Naive B cell (primary cell): ENCODE data around the gene PIP4K2A. TPM values are rescaled to one million over a fixed set of nuclear protein-coding genes. Genes with fewer than 3 reads are reported as not detected.

Source experiments
- ATAC-seq, 2 donors: fragments of 150-1000 bp; cut with Tn5 transposase; 2 replicates each; pipeline ENCODE4 v1.10.0; 2021; ENCODE audit warnings: low read depth in 2 of 2, mild to moderate bottlenecking in 2 of 2, moderate library complexity in 2 of 2
- DNase-seq: peaks from one replicate; pipeline ENCODE4 v3.0.0; 2022
- H3K27ac Mint-ChIP-seq, 6 donors: one replicate each; pipeline ENCODE4 v1.8.0; 2020 to 2022; ENCODE audit warnings: mild to moderate bottlenecking in 6 of 6, mixed read lengths in 6 of 6, moderate library complexity in 5 of 6, inconsistent platforms in 2 of 6
- H3K27me3 Mint-ChIP-seq, 3 donors: one replicate each; pipeline ENCODE4 v1.8.0; 2021 to 2022; ENCODE audit warnings: mixed read lengths in 3 of 3, mild to moderate bottlenecking in 1 of 3
- H3K36me3 Mint-ChIP-seq, 2 donors: one replicate each; pipeline ENCODE4 v1.8.0; 2020 to 2022; ENCODE audit warnings: mixed read lengths in 2 of 2, inconsistent platforms in 1 of 2, mild to moderate bottlenecking in 1 of 2
- H3K4me1 Mint-ChIP-seq, 3 donors: one replicate each; pipeline ENCODE4 v1.8.0; 2020 to 2022; ENCODE audit warnings: mixed read lengths in 3 of 3, inconsistent platforms in 1 of 3, mild to moderate bottlenecking in 1 of 3, moderate library complexity in 1 of 3
- H3K4me3 Mint-ChIP-seq, 8 donors: one replicate each; pipeline ENCODE4 v1.8.0; 2020 to 2022; ENCODE audit warnings: mild to moderate bottlenecking in 8 of 8, mixed read lengths in 8 of 8, moderate library complexity in 8 of 8, inconsistent platforms in 2 of 8
- H3K9me3 Mint-ChIP-seq, 7 donors: one replicate each; pipeline ENCODE4 v1.8.0; 2020 to 2022; ENCODE audit warnings: mixed read lengths in 7 of 7, mild to moderate bottlenecking in 5 of 7, inconsistent platforms in 2 of 7, moderate library complexity in 1 of 7
- polyA plus RNA-seq, 6 donors: library from polyadenylated mRNA; unstranded; fragments of 300-500 nt; fragmentation: Illumina TruSeq; gene quantifications; one replicate each; pipeline ENCODE4 v1.2.3, GENCODE V29; 2021; ENCODE audit warnings: low read depth in 6 of 6

Gene PIP4K2A
- polyA plus RNA-seq, 6 donors from 2014 or later, result 16.8 to 45.7 (median 26.3) TPM

GRCh38 chr10:22581461-22581860, 132.9 kb downstream of the PIP4K2A start:
- Mint-ChIP-seq H3K36me3 (peaks cover 19 to 34% of the 10 kb centered on the region in 2 donors), H3K27ac (no peak overlapping the region), H3K27me3 (no peaks in the 10 kb centered on the region), H3K4me3 (no peak overlapping the region), H3K4me1 (peaks cover 8 to 27% (median 16%) of the 10 kb centered on the region in 3 donors), H3K9me3 (no peaks in the 10 kb centered on the region)
- ATAC-seq (no peak), DNase-seq (no peak)

- peaks cover 8 to 21% (median 16%) of the 10 kb centered on the region in 3 donors for H3K4me1 Mint-ChIP-seq
- H3K27me3 Mint-ChIP-seq, result no peaks in the 10 kb centered on the region
- no peak overlapping the region for H3K4me3 Mint-ChIP-seq
- H3K9me3 Mint-ChIP-seq, result no peaks in the 10 kb centered on the region
- DNase-seq (no peak), ATAC-seq (no peak)
- H3K36me3 Mint-ChIP-seq, result peaks cover 19 to 34% of the 10 kb centered on the region in 2 donors
- peak overlapping the region in 3 of 6 donors; percentile 32 to 75 (median 54) for H3K27ac Mint-ChIP-seq
These were observed 133.7 kb downstream of the PIP4K2A start for GRCh38 chr10:22580711-22581110.

- DNase-seq (no peak), ATAC-seq (no peak)
- Mint-ChIP-seq H3K36me3 (peaks cover 19 to 34% of the 10 kb centered on the region in 2 donors), H3K4me3 (no peak overlapping the region), H3K27me3 (no peaks in the 10 kb centered on the region), H3K4me1 (peaks cover 8 to 26% (median 16%) of the 10 kb centered on the region in 3 donors), H3K27ac (peak overlapping the region in 2 of 6 donors; percentile 82 to 90), H3K9me3 (no peaks in the 10 kb centered on the region)
These were observed 134.6 kb downstream of the PIP4K2A start for GRCh38 chr10:22579826-22580225.

- Mint-ChIP-seq H3K27me3 (no peaks in the 10 kb centered on the region), H3K4me1 (peaks cover 13 to 20% (median 14%) of the 10 kb centered on the region in 3 donors), H3K36me3 (peaks cover 24 to 28% of the 10 kb centered on the region in 2 donors), H3K27ac (peak overlapping the region in 3 of 6 donors; percentile 33 to 75 (median 35)), H3K4me3 (peak overlapping the region in 2 of 8 donors; percentile 34 to 42), H3K9me3 (no peaks in the 10 kb centered on the region)
- DNase-seq (no peak), ATAC-seq (peak in 1 of 2 donors; percentile 73)
These were observed 140.4 kb downstream of the PIP4K2A start for GRCh38 chr10:22573820-22574569.

GRCh38 chr10:22570733-22571430, 143.5 kb downstream of the PIP4K2A start:
- Mint-ChIP-seq H3K36me3 (peaks cover 20 to 37% of the 10 kb centered on the region in 2 donors), H3K27me3 (no peaks in the 10 kb centered on the region), H3K4me3 (no peak overlapping the region), H3K4me1 (peaks cover 6 to 23% (median 19%) of the 10 kb centered on the region in 3 donors), H3K9me3 (peaks cover 0 to 10% (median 2%) of the 10 kb centered on the region in 7 donors), H3K27ac (no peak overlapping the region)
- ATAC-seq (no peak), DNase-seq (no peak)

GRCh38 chr10:22570234-22570633, 144.1 kb downstream of the PIP4K2A start:
- no peaks in the 10 kb centered on the region for H3K27me3 Mint-ChIP-seq
- peaks cover 6 to 23% (median 14%) of the 10 kb centered on the region in 3 donors for H3K4me1 Mint-ChIP-seq
- peaks cover 24 to 40% of the 10 kb centered on the region in 2 donors for H3K36me3 Mint-ChIP-seq
- no peak overlapping the region for H3K4me3 Mint-ChIP-seq
- ATAC-seq, result no peak
- H3K9me3 Mint-ChIP-seq, result peaks cover 0 to 11% (median 2%) of the 10 kb centered on the region in 7 donors
- peak overlapping the region in 1 of 6 donors; percentile 3 for H3K27ac Mint-ChIP-seq
- DNase-seq, result no peak

- Mint-ChIP-seq H3K4me3 (no peak overlapping the region), H3K9me3 (peaks cover 0 to 11% (median 2%) of the 10 kb centered on the region in 7 donors), H3K27me3 (no peaks in the 10 kb centered on the region), H3K36me3 (peaks cover 31 to 46% of the 10 kb centered on the region in 2 donors), H3K27ac (peak overlapping the region in 1 of 6 donors; percentile 38), H3K4me1 (peaks cover 11 to 33% (median 22%) of the 10 kb centered on the region in 3 donors)
- ATAC-seq (no peak), DNase-seq (no peak)
These were observed 145.4 kb downstream of the PIP4K2A start for GRCh38 chr10:22568928-22569327.

GRCh38 chr10:22564060-22564459, 150.3 kb downstream of the PIP4K2A start:
- Mint-ChIP-seq H3K9me3 (peaks cover 0 to 11% (median 2%) of the 10 kb centered on the region in 7 donors), H3K4me3 (peak overlapping the region in 2 of 8 donors; percentile 16 to 29), H3K27ac (peak overlapping the region in 4 of 6 donors; percentile 48 to 77 (median 66)), H3K4me1 (peaks cover 12 to 38% (median 19%) of the 10 kb centered on the region in 3 donors), H3K27me3 (no peaks in the 10 kb centered on the region), H3K36me3 (peaks cover 25 to 46% of the 10 kb centered on the region in 2 donors)
- DNase-seq (no peak), ATAC-seq (no peak)

- H3K9me3 Mint-ChIP-seq, result peaks cover 0 to 10% (median 0%) of the 10 kb centered on the region in 7 donors
- peaks cover 18 to 29% of the 10 kb centered on the region in 2 donors for H3K36me3 Mint-ChIP-seq
- ATAC-seq, result no peak
- peak overlapping the region in 1 of 8 donors; percentile 54 for H3K4me3 Mint-ChIP-seq
- H3K4me1 Mint-ChIP-seq, result peaks cover 12 to 28% (median 19%) of the 10 kb centered on the region in 3 donors
- H3K27me3 Mint-ChIP-seq, result no peaks in the 10 kb centered on the region
- DNase-seq, result no peak
- H3K27ac Mint-ChIP-seq, result no peak overlapping the region
These were observed 152.5 kb downstream of the PIP4K2A start for GRCh38 chr10:22561909-22562308.

- Mint-ChIP-seq H3K36me3 (peaks cover 10 to 18% of the 10 kb centered on the region in 2 donors), H3K4me3 (no peak overlapping the region), H3K9me3 (peaks cover 0 to under 1% (median 0%) of the 10 kb centered on the region in 7 donors), H3K27ac (no peak overlapping the region), H3K27me3 (no peaks in the 10 kb centered on the region), H3K4me1 (peaks cover 12 to 22% (median 15%) of the 10 kb centered on the region in 3 donors)
- DNase-seq (no peak), ATAC-seq (no peak)
These were observed 153.5 kb downstream of the PIP4K2A start for GRCh38 chr10:22560913-22561239.

GRCh38 chr10:22560096-22560912, 154.1 kb downstream of the PIP4K2A start:
- peak overlapping the region in 2 of 6 donors; percentile 21 to 57 for H3K27ac Mint-ChIP-seq
- DNase-seq (no peak), ATAC-seq (no peak)
- peaks cover 7 to 17% of the 10 kb centered on the region in 2 donors for H3K36me3 Mint-ChIP-seq
- H3K27me3 Mint-ChIP-seq, result no peaks in the 10 kb centered on the region
- H3K4me3 Mint-ChIP-seq, result no peak overlapping the region
- H3K9me3 Mint-ChIP-seq, result no peaks in the 10 kb centered on the region
- peaks cover 12 to 22% (median 15%) of the 10 kb centered on the region in 3 donors for H3K4me1 Mint-ChIP-seq

- Mint-ChIP-seq H3K4me3 (no peak overlapping the region), H3K9me3 (no peaks in the 10 kb centered on the region), H3K36me3 (peaks cover 0 to 2% of the 10 kb centered on the region in 2 donors), H3K27ac (no peak overlapping the region), H3K4me1 (no peaks in the 10 kb centered on the region), H3K27me3 (no peaks in the 10 kb centered on the region)
- no peak for ATAC-seq
- no peak for DNase-seq
These were observed 157.1 kb downstream of the PIP4K2A start for GRCh38 chr10:22557321-22557720.

GRCh38 chr10:22556774-22557173, 157.6 kb downstream of the PIP4K2A start:
- no peak for DNase-seq
- H3K9me3 Mint-ChIP-seq, result no peaks in the 10 kb centered on the region
- H3K36me3 Mint-ChIP-seq, result no peaks in the 10 kb centered on the region
- H3K4me1 Mint-ChIP-seq, result no peaks in the 10 kb centered on the region
- H3K27me3 Mint-ChIP-seq, result no peaks in the 10 kb centered on the region
- ATAC-seq, result no peak
- H3K27ac Mint-ChIP-seq, result no peak overlapping the region
- H3K4me3 Mint-ChIP-seq, result no peak overlapping the region
